Thymus (tissue), 11 donors: ENCODE measurements around the gene EZR. TPM values are rescaled to one million over a fixed set of nuclear protein-coding genes. Genes with fewer than 3 reads are reported as not detected.
"Not testable (repeated sequence)": the region's sequence is repeated elsewhere in the genome, so short reads cannot be mapped to it uniquely, and the experiment has no call there.

ENCODE experiments used
- DNase-seq, 9 donors: peaks; one replicate each; pipeline ENCODE4 v3.0.0-alpha.2; 2013; ENCODE audit warnings: low spot score in 9 of 9, low read depth in 6 of 9, missing footprints in 1 of 9
- H3K27ac ChIP-seq, 2 donors: one replicate each; pipeline ENCODE4 v1.5.1; 2013; ENCODE audit warnings: control low read depth in 1 of 2, low read depth in 1 of 2, low read length in 1 of 2, mild to moderate bottlenecking in 1 of 2, moderate library complexity in 1 of 2
- H3K27me3 ChIP-seq, 2 donors: one replicate each; pipeline ENCODE4 v1.5.1; 2013; ENCODE audit warnings: low read length in 1 of 2; ENCODE audit not compliant: control insufficient read depth in 2 of 2, insufficient read depth in 1 of 2
- H3K36me3 ChIP-seq, 2 donors: one replicate each; pipeline ENCODE4 v1.5.1; 2013; ENCODE audit warnings: low read length in 1 of 2, mild to moderate bottlenecking in 1 of 2, moderate library complexity in 1 of 2; ENCODE audit not compliant: control insufficient read depth in 2 of 2, insufficient read depth in 2 of 2
- H3K4me1 ChIP-seq, 2 donors: one replicate each; pipeline ENCODE4 v1.5.1; 2013; ENCODE audit warnings: low read length in 2 of 2; ENCODE audit not compliant: control insufficient read depth in 2 of 2, insufficient read depth in 2 of 2
- H3K4me3 ChIP-seq, 2 donors: one replicate each; pipeline ENCODE4 v1.5.1; 2013; ENCODE audit warnings: low read length in 2 of 2, control low read depth in 1 of 2, mild to moderate bottlenecking in 1 of 2
- H3K9me3 ChIP-seq, 2 donors: one replicate each; pipeline ENCODE4 v1.5.1; 2013; ENCODE audit warnings: low read length in 1 of 2, mild to moderate bottlenecking in 1 of 2; ENCODE audit not compliant: control insufficient read depth in 2 of 2, insufficient read depth in 1 of 2
- WGBS: extraction: QIAGEN DNeasy Blood & Tissue Kit; methylation state at CpG from one replicate; pipeline ENCODE4 v1.1.7; 2013; 5-methylcytosine and 5-hydroxymethylcytosine counted together
- polyA plus RNA-seq: library from polyadenylated mRNA; stranded (reverse); fragments of 200-250 nt; gene quantifications from one replicate; pipeline ENCODE4 v1.2.3, GENCODE V29; 2013
- total RNA-seq: library from RNA; stranded (reverse); fragments of 120-200 nt; gene quantifications from one replicate; pipeline ENCODE4 v1.2.4, GENCODE V29; 2013
- donor health status: healthy.

Gene EZR
- total and polyA plus RNA-seq, 2 donors = 132 to 165 TPM

- Histone ChIP-seq H3K27ac (no peak overlapping the region), H3K36me3 (no peaks in the 10 kb centered on the region), H3K4me1 (no peaks in the 10 kb centered on the region), H3K4me3 (no peak overlapping the region), H3K27me3 (no peaks in the 10 kb centered on the region), H3K9me3 (no peaks in the 10 kb centered on the region)
- WGBS = 94% methylated on average over 9 of the region's 9 CpGs
- DNase-seq = no peak
These were observed 6.8 kb upstream of the EZR start for GRCh38 chr6:158825951-158826306.

GRCh38 chr6:158825038-158825950 lies 6.1 kb upstream of the EZR start:
- Histone ChIP-seq H3K36me3 (no peaks in the 10 kb centered on the region), H3K9me3 (no peaks in the 10 kb centered on the region), H3K27ac (no peak overlapping the region), H3K4me1 (no peaks in the 10 kb centered on the region), H3K4me3 (no peak overlapping the region), H3K27me3 (no peaks in the 10 kb centered on the region)
- WGBS = 97% methylated on average over 13 of the region's 13 CpGs
- DNase-seq = no peak

GRCh38 chr6:158823616-158824015 lies 4.4 kb upstream of the EZR start:
- not testable (repeated sequence) for H3K9me3 ChIP-seq, H3K36me3 ChIP-seq, DNase-seq, H3K4me3 ChIP-seq, H3K27ac ChIP-seq, H3K4me1 ChIP-seq, H3K27me3 ChIP-seq
- over 99% methylated on average over 4 of the region's 4 CpGs for WGBS

GRCh38 chr6:158819977-158820622 lies 932 bp upstream of the EZR start:
- Histone ChIP-seq H3K27me3 (no peaks in the 10 kb centered on the region), H3K36me3 (peaks cover 0 to 9% of the 10 kb centered on the region in 2 donors), H3K27ac (peak overlapping the region; percentile 10 to 87), H3K4me1 (peaks cover 14 to 29% of the 10 kb centered on the region in 2 donors), H3K4me3 (no peak overlapping the region), H3K9me3 (peaks cover 0 to 7% of the 10 kb centered on the region in 2 donors)
- no peak for DNase-seq
- 98% methylated on average over 6 of the region's 6 CpGs for WGBS

GRCh38 chr6:158818581-158819212 lies 471 bp downstream of the EZR start:
- under 1% methylated on average over 63 of the region's 63 CpGs for WGBS
- Histone ChIP-seq H3K27me3 (no peaks in the 10 kb centered on the region), H3K27ac (peak overlapping the region; percentile 98), H3K36me3 (peaks cover 0 to 22% of the 10 kb centered on the region in 2 donors), H3K9me3 (peaks cover 0 to 7% of the 10 kb centered on the region in 2 donors), H3K4me3 (peak overlapping the region; percentile 81 to 93), H3K4me1 (peaks cover 26 to 41% of the 10 kb centered on the region in 2 donors)
- peak in 6 of 9 donors; percentile 38 to 86 (median 62) for DNase-seq

GRCh38 chr6:158817728-158818580 lies 1.2 kb downstream of the EZR start:
- H3K4me1 ChIP-seq = peaks cover 32 to 47% of the 10 kb centered on the region in 2 donors

GRCh38 chr6:158816803-158817727 lies 2.1 kb downstream of the EZR start:
- Histone ChIP-seq H3K9me3 (peaks cover 0 to 7% of the 10 kb centered on the region in 2 donors), H3K36me3 (peaks cover 11 to 37% of the 10 kb centered on the region in 2 donors), H3K4me3 (peak overlapping the region; percentile 81 to 93), H3K4me1 (peaks cover 36 to 51% of the 10 kb centered on the region in 2 donors), H3K27me3 (no peaks in the 10 kb centered on the region), H3K27ac (peak overlapping the region; percentile 92 to 98)
- peak in 2 of 9 donors; percentile 42 to 62 for DNase-seq
- 55% methylated on average over 20 of the region's 20 CpGs for WGBS

More at GRCh38 chr6:158817728-158818580, 1.2 kb downstream of the EZR start:
- H3K9me3 ChIP-seq = peaks cover 0 to 7% of the 10 kb centered on the region in 2 donors
- H3K4me3 ChIP-seq = peak overlapping the region; percentile 81 to 93
- 2% methylated on average over 61 of the region's 61 CpGs for WGBS
- H3K27ac ChIP-seq = peak overlapping the region; percentile 98
- DNase-seq = peak in 6 of 9 donors; percentile 52 to 85 (median 69)
- H3K36me3 ChIP-seq = peaks cover 5 to 28% of the 10 kb centered on the region in 2 donors
- H3K27me3 ChIP-seq = no peaks in the 10 kb centered on the region

- Histone ChIP-seq H3K36me3 (peaks cover 14 to 40% of the 10 kb centered on the region in 2 donors), H3K27ac (no peak overlapping the region), H3K4me1 (peaks cover 36 to 56% of the 10 kb centered on the region in 2 donors), H3K9me3 (peaks cover 0 to 7% of the 10 kb centered on the region in 2 donors), H3K4me3 (peak overlapping the region; percentile 81 to 93), H3K27me3 (no peaks in the 10 kb centered on the region)
- DNase-seq = no peak
- 88% methylated on average over 5 of the region's 5 CpGs for WGBS
These were observed 2.8 kb downstream of the EZR start for GRCh38 chr6:158816329-158816728.
